ENCODE measurements around the gene MARCHF3. TPM values are rescaled to one million over a fixed set of nuclear protein-coding genes. Genes with fewer than 3 reads are reported as not detected.

The MARCHF3 gene
- total and polyA plus RNA-seq, 2 of the 13 experiments (the other 11 are each of a cell fraction or from before 2014, with no cell fraction given): 4.8 to 11.9 TPM

DNA sequence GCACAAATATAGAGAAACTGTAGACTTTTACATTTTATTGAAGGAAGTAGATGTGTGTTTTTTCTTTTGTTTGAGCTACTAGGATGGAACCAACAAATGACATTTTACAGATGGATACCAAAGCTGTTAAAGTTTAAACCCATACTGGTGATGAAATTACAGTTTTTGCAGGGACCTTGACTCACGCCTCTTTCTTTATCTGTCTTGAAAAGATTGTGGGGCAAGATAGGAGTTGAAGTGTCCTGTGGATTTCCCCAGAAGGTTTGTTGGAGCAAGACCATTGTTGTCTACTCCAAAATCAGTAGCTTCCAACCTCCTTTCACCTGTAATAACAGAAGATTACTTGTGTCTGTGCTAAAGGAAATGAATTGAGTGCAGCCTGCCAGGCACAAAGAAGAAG, 47.0 kb upstream of the MARCHF3 start (continued):
- TF ChIP-seq, protein P1, sequence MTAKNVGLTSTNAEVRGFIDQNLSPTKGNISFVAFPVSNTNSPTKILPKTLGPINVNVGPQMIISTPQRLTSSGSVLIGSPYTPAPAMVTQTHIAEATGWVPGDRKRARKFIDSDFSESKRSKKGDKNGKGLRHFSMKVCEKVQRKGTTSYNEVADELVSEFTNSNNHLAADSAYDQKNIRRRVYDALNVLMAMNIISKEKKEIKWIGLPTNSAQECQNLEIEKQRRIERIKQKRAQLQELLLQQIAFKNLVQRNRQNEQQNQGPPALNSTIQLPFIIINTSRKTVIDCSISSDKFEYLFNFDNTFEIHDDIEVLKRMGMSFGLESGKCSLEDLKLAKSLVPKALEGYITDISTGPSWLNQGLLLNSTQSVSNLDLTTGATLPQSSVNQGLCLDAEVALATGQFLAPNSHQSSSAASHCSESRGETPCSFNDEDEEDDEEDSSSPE (CRISPR knock-in tag; IDR thresholded peaks at IDR 0.05): no peak
- TF ChIP-seq SP140L (CRISPR knock-in tag; IDR thresholded peaks at IDR 0.05; ENCODE audit: borderline replicate concordance): no peak

DNA sequence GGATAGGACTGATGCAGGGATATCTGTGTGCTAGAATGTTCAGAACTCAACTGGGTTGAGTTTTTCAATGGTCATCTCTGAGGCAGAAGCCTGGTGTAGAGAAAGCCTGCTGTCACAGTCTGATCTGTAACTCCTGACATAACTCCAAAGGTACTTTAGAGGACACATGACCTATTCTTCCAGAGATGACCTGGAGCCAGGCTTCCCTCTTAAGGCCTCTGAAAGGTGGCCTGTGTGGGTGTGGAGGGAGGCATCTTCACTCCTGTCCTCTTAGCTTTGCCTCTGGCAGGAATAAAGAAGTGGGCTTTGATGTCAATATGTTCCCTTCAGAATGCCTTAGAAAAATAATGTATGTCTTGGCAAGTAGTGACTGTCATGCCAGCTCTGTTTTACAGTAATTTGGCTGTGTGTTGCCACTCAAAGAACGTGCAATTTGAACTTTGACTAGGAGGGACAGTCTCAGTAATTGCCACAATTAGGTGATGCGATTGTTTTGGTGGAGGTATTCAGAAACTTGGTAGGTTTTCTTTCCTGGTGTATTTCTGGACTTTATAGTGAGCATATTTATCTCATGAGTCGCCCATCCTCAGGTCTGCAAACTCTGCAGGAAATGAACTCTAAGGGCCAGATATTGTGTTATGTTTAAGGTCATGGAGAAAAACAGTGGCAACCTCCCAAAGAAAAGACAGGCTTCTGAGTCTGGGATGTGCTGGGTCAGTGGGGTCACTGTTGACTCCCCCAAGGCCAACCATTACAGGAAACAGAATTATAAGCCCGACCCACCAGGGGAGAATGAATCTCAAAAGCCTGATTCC, 46.2 kb upstream of the MARCHF3 start:
- Histone ChIP-seq H3K27me3 (ENCODE audit: control insufficient read depth in 1 of 2, insufficient read depth in 2 of 2, low read length in 2 of 2) (0 out of 5 replicates have a peak, but pooled peaks cover 0 to 1% of the 10 kb centered on the region in 2 experiments), H3K27ac (ENCODE audit: extremely low read length, insufficient read depth, low read length) (no peak overlapping the region), H3K4me1 (ENCODE audit: insufficient read depth, low read length) (peaks cover 71% of the 10 kb centered on the region), H4K20me1 (ENCODE audit: insufficient read depth, low read length) (no peaks in the 10 kb centered on the region), H3K79me2 (ENCODE audit: insufficient read depth, low read length) (no peaks in the 10 kb centered on the region), H2AFZ (ENCODE audit: low read length) (no peak overlapping the region), H3K4me3 (replicated peaks in 1 of 3; ENCODE audit: insufficient read depth in 1 of 3, low read depth in 2 of 3, low read length in 3 of 3) (no peak overlapping the region), H3K36me3 (replicated peaks in 1 of 2; ENCODE audit: control insufficient read depth in 1 of 2, insufficient read depth in 2 of 2, low read length in 2 of 2) (no peaks in the 10 kb centered on the region), H3K9me3 (ENCODE audit: low read length) (no peaks in the 10 kb centered on the region), H3K9ac (ENCODE audit: insufficient read depth, low read depth, low read length) (no peak overlapping the region), H3K4me2 (ENCODE audit: low read depth, low read length) (peak overlapping the region; percentile 28)
- ChIA-PET POLR2A (no interaction called here), CTCF (ENCODE audit: low intra/inter-chr PET ratio, low total read pairs) (no interaction called here)
- peak; percentile 43; the same call in 1 of the 2 replicates for TF ChIP-seq RARA (CRISPR knock-in tag; IDR thresholded peaks at IDR 0.05)
- TF ChIP-seq NR2F6 (IDR thresholded peaks at IDR 0.05): no peak
- 0 out of 2 replicates have a peak, but pooled peaks have one; percentile 11 for TF ChIP-seq NR2F6 (CRISPR knock-in tag; IDR thresholded peaks at IDR 0.05)
- no peak for TF ChIP-seq MBD4 (IDR thresholded peaks at IDR 0.05; ENCODE audit: borderline replicate concordance, low read length)
- DNase-seq (ENCODE audit: low spot score) (no peak), ATAC-seq (no peak), FAIRE-seq (no peak)
- no TSS peak for BruUV-seq (replicated peaks)
- 0% methylated on average over 4 of the region's 4 CpGs for WGBS (ENCODE audit: low lambda C conversion rate)
- intact Hi-C loops (cut with micrococcal nuclease; ENCODE audit: unreplicated experiment): loop anchor here (10.0 kb wide), 1 partner anchor 118 kb away; no protein-coding TSS in a partner anchor
- in situ Hi-C loops (cut with HindIII; ENCODE audit: extremely low pct_ligation_motif_present, low pct_unique_long_range_greater_than_20kb): no loop called here
